GM18907 (cell line): ENCODE results near the gene MMP17.

ENCODE experiments used
- ATAC-seq: cut with Tn5 transposase; IDR thresholded peaks from one replicate; pipeline ENCODE4 v1.9.1; 2021; ENCODE audit warnings: mild to moderate bottlenecking, moderate library complexity; ENCODE audit not compliant: unreplicated experiment

MMP17 gene

DNA sequence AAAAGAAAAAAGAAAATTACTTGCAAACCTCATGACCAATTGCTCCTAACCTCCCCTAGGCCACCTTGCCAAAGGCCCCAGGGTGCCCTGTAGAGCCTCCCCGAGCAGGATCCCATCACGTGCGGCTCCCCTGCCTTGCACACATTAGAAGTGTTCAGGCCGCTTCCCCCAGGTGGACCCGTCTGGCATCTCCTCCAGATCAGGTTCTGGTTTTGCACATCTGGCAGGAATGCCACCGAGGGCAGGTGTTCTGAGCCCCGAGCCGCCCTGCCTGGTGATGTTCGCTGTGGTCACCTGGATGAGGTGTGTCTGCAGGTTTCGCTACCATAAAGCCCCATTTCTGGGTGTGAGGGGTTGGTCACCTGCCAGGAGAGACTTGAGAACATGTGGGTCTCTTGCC is 19.3 kb downstream of the MMP17 start:
- ATAC-seq = no peak

DNA sequence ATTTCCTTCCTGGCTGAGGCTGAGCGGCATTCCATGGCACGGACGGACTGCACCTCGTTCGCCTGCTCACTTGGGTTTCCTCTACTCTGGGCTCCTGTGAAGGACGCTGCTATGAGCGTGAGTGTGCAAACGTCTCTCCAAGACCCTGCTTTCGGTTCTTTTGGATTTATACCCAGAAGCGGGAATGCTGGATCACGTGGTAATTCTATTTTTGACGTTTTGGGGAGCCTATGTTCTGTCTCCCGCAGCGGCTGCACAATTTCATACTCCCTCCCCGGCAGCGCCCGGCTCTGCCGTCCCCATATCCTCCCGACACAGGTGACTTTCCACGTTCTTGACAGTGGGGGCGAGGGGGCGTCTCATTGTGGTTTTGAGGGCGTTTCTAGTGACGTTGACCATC is 20.6 kb downstream of the MMP17 start:
- no peak for ATAC-seq

- ATAC-seq = no peak
Measured at GRCh38 chr12:131849700-131850553, 21.7 kb downstream of the MMP17 start.

DNA sequence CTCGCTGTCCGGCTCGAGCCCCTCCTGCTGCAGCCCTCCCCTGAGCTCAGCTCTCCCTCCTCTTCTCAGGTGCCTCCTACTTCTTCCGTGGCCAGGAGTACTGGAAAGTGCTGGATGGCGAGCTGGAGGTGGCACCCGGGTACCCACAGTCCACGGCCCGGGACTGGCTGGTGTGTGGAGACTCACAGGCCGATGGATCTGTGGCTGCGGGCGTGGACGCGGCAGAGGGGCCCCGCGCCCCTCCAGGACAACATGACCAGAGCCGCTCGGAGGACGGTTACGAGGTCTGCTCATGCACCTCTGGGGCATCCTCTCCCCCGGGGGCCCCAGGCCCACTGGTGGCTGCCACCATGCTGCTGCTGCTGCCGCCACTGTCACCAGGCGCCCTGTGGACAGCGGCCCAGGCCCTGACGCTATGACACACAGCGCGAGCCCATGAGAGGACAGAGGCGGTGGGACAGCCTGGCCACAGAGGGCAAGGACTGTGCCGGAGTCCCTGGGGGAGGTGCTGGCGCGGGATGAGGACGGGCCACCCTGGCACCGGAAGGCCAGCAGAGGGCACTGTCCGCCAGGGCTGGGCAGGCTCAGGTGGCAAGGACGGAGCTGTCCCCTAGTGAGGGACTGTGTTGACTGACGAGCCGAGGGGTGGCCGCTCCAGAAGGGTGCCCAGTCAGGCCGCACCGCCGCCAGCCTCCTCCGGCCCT is 22.8 kb downstream of the MMP17 start:
- ATAC-seq = no peak

DNA sequence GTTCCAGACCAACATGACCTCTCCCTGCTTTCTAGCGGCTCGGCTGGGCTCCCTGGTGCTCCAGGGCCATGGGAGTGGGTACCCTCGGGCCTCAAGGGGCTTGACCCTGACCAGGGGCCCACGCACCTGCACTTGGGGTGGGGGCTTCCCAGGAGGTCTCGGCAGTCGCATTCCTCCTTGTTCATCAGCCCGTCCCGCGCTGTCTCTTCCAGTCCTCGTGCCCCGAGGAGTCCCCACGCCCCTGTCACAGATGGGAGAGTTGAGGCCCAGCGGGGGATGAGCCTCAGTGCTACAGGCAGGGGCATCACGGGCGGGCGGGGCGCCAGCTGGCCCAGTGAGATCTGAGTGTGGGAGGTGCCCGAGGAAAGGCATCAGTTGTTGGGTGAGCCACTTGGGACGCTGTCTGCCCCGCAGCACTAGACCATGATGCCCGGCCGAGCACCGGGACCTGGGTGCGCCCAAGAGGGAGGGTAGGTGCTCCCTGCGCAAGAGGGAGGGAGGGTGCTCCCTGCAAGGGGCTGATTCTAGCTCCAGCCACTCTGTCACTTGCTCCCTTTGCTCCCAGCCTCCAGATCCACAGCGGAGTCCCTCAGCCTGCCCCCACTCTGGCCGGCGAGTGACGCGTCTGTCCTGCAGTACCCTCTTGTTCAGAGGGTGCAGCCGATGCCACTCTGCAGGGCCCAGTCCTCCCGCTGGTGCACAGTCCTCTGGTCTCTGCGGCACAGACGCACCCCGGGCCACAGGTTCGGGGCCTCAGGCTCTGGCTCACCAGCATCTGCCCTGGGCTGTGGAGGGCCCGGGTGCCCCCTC is 23.8 kb downstream of the MMP17 start:
- ATAC-seq = no peak

- ATAC-seq = no peak
Measured at GRCh38 chr12:131852551-131853299, 24.5 kb downstream of the MMP17 start.

DNA sequence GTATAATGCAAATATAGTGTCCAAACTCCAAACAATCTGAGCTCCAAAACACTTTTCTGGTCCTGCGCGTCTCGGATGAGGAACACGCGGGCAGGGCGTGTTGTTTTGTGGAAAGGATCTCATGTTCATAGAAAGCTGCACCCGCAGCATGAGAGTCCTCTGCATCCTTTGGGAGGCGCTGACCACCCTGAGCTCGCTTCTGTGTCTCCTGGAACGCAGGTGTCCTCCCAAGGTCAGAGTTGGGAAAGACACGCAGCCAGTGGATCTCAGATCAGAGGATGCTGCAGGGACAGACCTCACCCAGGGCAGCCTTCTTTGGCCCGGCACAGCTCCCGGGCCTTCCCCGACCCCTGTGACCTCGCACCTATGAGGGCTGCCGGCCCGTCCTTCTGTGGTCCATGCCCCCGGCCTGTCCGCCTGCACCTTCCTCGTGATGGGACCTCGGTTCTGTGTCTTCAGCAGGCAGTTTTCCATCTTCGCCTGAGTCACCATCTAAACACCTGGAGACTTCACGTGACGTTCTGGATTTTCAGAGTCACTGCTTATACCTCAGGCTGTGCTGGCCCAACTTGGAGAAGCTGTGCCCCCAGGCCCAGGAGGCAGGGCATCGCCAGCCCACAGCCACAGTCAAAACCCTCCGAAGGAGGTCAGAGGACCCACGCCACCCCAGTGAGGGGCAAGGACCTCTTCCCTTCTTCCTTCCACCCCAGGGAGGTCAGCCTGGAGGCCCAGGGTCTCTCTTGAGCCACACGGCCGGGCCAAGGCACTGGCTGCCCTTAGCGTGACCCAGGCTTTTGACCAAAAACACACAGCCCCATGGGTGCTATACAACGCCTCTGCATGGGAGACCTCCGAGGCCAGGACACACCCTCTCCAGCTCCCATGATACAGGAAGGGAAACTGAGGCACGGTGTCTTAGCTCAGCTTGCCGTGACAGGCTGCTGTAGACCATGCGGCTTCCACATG is 25.9 kb downstream of the MMP17 start:
- ATAC-seq = no peak

GRCh38 chr12:131854861-131855476 is 26.8 kb downstream of the MMP17 start:
- no peak for ATAC-seq

GRCh38 chr12:131855521-131856142 is 27.4 kb downstream of the MMP17 start:
- no peak for ATAC-seq

GRCh38 chr12:131856366-131857097 is 28.3 kb downstream of the MMP17 start:
- ATAC-seq = no peak

DNA sequence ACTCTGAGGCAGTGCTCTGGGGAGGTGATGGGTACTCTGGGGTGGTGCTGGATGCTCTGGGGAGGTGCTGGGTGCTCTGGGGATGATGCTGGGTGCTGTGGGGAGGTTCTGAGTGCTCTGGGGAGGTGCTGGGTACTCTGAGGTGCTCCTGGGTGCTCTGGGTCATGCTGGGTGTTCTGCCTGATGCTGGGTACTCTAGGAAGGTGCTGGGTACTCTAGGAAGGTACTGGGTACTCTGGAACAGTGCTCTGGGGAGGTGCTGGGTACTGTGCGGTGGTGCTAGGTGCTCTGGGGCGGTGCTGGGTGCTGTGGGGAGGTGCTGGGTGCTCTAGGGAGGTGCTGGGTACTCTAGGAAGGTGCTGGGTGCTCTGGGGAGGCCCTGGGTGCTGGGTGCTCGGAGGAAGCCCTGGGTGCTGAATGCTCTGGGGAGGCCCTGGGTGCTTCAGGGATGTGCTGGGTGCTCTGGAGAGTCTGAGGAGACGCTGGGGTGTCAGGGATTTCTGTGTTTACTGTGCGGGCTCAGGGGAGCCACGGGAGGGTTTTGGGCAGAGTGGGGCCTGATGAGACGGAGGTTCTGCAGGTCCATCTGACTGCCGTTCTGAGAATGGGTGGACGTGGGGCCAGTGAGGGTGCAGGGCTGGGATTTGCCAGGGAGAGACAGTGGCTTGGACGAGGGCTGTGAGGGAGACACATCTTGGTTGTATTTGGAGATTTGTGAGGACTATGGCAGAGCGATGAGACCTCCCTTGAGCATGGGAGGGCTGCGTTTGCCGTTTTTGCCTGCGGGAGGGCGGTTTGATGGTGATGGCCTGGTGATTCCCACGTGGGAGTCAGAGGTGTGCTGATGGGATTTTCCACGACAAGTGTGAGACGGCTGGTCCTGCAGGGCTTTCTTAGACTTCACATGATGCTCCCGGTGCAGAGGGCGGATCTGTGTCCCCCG is 30.0 kb downstream of the MMP17 start:
- no peak for ATAC-seq

DNA sequence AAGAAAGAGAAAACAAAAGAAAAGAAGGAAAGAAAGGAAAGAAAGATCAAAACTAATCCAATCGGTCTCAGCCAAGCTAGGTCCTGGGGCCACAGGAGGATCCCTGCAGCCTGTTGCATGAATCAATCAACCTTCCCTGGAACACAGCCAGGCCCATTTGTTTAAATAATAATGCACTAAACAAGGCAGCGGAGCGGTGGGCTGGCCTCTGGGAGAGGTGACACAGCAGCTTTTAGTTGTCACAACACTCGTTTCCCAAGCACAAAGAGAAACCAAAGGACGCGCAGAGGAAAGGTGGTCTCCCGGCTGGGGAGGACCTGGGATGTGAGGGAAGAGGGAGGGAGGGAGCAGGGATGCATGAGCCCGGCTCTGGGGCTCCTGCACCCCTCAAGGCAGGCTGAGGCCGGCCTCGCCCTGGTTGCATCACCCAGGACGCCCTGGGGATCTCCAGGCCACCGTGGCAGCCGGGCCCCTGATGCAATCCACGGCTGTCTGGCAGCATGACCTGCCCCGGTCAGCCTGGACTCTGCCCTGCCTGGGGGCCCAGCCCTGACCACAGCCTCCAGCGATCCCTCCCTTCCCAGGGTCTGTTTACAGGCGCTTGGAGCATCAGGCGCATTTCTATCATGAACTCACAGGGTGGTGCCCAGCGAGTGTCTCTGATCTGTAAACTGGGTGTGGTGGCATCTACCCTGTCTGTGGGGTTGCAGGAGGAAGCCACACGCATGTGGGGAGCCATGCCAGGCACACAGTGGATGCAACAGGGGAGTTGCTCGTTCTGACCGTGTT is 32.5 kb downstream of the MMP17 start:
- no peak for ATAC-seq

DNA sequence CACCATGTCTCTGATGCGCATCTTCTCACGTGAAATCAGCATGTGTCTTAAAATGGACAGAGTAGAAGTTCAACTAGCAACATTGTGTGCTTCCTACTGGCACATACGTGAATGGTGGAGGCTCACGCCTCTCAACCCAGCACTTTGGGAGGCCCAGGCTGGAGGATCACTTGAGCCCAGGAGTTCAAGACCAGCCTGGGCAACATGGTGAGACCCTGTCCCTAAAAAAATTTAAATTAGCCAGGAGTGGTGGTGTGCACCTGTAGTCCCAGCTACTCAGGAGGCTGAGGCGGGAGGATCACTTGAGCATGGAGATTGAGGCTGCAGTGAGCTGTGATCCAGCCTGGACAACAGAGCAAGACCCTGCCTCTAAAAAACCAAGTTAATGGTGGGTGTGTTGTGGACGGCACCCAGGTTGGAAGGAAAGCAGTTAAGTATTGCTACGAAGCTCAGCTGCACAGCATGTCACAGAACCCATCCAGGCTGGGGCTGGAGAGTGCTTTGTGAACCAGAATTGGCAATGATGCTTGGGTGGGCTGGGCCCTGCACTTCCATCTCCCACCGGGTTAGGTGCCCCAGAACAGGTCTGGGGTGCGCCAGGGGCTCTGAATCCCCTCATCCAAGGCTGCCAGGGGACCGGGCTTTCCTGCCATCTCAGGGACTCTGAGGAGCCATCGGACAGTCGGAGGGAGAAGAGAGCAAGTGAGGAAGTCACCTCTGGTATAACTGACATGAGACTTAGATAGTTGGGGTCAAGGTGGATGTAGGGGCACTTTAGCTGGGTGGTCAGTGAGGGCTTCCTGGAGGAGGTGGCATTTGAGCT is 33.3 kb downstream of the MMP17 start:
- no peak for ATAC-seq

GRCh38 chr12:131862084-131862441 is 33.9 kb downstream of the MMP17 start:
- ATAC-seq = no peak

- ATAC-seq = no peak
Measured at GRCh38 chr12:131862600-131862993, 34.4 kb downstream of the MMP17 start.
